ENCODE results near the gene ITCH.
A peak's percentile ranks its signal among the peaks of the same experiment; 100 is the strongest.
"Not testable (repeated sequence)": the region's sequence is repeated elsewhere in the genome, so short reads cannot be mapped to it uniquely, and the experiment has no call there.

Gene ITCH

GRCh38 chr20:34344238-34344637, 18.8 kb upstream of the ITCH start:
- no peak for DNase-seq (ENCODE audit: low read depth)

GRCh38 chr20:34345402-34345736, 17.7 kb upstream of the ITCH start:
- no peak for DNase-seq (ENCODE audit: low read depth)

GRCh38 chr20:34345839-34346532, 17.1 kb upstream of the ITCH start:
- not testable (repeated sequence) for DNase-seq (ENCODE audit: low read depth)

DNA sequence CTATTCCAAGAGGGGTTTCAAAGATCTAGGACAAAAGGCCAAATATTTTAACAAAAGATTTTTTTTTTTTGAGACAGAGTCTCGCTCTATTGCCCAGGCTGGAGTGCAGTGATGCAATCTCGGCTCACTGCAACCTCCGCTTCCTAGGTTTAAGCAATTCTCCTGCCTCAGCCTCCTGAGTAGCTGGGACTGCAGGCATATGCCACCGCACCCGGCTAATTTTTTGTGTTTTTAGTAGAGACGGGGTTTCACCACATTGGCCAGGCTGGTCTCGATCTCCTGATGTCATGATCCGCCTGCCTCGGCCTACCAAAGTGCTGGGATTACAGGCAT, 16.6 kb upstream of the ITCH start:
- DNase-seq (ENCODE audit: low read depth) = not testable (repeated sequence)

DNA sequence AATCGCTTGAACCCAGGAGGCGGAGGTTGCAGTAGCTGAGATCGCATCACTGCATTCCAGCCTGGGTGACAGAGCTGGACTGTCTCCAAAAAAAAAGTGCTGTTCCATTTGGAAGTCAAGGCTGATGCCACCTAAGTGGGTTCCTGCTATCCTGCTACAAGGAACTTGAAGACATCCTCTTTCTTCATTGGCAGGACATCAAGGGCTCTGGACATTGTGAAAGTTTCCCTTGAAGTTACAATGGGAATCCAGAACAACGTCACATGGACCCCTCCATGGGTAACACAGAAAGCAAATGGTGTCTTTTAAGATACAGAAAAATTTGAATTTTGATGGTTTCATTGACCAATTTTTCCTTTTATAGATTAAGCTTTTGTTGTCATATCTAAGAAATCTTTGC, 15.5 kb upstream of the ITCH start:
- DNase-seq (ENCODE audit: low read depth) = no peak

DNA sequence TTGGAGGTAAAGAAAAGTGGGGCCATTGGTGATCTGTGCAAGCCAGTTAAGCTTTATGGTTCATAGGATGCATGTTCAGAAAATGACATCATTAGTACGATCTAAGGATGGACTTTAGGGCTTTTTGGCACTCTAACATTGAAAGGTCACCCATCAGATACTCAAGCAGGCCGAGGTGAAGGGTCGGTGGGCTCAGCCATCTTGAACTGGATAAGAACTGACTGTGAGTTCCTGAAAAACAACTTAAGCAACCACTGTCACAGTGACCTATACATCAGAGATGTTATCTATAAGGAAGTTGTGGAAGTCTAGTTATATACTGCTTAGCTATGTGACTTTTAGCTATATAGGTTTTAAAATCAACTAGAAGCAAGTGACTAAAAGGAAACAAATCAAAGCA, 13.0 kb upstream of the ITCH start:
- DNase-seq (ENCODE audit: low read depth) = no peak

GRCh38 chr20:34353467-34353866, 9.6 kb upstream of the ITCH start:
- DNase-seq (ENCODE audit: low read depth) = not testable (repeated sequence)

DNA sequence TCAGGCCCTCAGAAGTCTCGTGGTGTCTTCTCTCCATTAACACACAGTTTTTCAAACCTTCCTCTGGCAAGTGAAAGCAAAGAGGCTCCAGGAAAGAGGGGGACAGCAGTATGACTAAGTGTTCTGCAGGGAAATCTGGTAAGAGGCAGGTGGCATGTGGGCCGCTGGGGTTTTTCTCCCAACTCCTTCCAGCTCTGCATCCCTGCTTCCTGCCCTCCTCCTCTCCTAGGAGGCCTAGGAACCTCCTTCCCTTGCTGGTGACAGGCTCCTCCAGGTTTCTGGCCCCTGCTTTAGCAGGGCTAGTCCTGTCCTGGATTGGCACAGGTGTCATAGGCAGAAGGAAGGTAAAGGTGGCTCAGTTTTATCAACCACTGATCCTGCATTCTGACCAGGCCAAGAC, 7.6 kb upstream of the ITCH start:
- DNase-seq (ENCODE audit: low read depth) = no peak

GRCh38 chr20:34359729-34360128, 3.3 kb upstream of the ITCH start:
- DNase-seq (ENCODE audit: low read depth) = not testable (repeated sequence)

- DNase-seq (ENCODE audit: low read depth) = no peak
Measured at GRCh38 chr20:34362502-34363061, 491 bp upstream of the ITCH start.

DNA sequence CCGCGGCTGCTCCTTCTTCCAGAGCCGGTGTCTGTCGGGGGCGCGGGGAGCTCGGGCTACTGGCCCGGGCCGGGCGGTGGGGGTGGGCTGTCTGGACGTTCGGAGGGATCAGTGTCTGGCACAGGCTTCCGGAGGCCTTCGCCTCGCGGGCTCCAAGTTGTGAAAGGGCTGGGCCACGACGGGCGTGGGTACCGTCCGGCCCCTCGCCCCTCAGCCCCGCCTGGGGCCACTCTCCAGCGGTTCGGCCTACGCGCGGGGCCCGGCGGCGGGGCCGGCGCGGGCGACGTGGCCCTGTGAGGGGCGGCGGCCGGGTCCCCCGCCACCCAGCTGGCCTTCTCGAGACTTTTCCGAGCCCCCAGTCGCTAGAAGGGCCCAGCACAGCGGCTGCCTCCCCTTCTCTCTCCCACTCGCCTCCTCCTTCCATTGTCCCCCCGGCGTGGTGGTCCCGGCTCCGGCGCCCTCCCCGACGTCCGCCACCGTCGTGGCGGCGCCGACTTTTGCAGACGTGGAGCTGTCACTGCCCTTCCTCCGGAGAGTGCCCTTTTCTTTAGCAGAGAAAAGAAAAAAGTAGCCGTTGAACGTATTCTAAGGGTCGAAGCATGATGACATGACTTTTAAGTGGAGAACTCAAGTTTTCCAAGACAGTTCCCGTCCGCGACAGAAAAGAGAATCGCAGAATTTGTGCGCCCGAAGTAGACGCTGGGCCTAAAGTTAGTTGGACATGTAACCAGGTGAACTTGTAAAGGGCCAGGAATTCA, 571 bp downstream of the ITCH start:
- DNase-seq (ENCODE audit: low read depth) = peak; percentile 9

GRCh38 chr20:34364223-34364506, 1.1 kb downstream of the ITCH start:
- no peak for DNase-seq (ENCODE audit: low read depth)

DNA sequence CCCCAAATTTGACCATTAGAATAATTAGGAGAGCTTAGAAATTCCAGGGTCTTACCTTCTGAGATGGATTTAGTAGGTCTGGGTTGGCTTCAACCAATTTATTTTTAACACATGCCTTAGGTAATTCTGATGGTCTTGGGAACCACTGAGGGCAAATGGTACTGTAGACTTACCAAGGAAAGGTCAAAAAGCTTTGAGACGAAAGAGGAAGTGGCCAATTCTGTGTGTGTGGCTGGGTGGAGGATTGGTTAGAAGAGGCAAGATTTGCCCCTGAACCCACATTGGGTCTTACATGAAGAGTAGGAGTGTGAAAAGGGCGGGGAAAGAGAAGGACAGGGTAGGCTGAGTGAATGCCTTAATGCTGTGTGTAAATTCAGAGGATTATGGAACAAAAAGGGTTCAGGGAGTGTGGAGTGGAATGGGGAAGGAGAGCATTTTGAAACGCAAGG, 2.7 kb downstream of the ITCH start:
- no peak for DNase-seq (ENCODE audit: low read depth)

DNA sequence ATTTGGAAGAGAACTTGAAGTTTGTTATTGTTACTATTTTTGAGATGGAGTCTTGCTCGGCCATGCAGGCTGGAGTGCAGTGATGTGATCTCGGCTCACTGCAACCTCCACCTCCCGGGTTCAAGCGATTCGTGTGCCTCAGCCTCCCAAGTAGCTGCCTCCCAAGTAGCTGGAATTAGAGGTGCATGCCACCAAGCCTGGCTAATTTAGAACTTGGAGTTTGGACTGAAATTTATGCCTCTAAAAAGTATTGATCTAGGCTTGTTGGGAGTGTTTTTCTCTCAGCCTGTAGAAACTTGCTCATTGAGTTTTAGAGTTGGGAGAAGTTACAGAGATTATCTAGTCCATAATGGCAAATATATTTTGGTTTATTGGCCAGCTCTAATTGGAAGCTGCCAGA, 4.1 kb downstream of the ITCH start:
- DNase-seq (ENCODE audit: low read depth) = no peak

- DNase-seq (ENCODE audit: low read depth) = not testable (repeated sequence)
Measured at GRCh38 chr20:34367911-34368310, 4.8 kb downstream of the ITCH start.

DNA sequence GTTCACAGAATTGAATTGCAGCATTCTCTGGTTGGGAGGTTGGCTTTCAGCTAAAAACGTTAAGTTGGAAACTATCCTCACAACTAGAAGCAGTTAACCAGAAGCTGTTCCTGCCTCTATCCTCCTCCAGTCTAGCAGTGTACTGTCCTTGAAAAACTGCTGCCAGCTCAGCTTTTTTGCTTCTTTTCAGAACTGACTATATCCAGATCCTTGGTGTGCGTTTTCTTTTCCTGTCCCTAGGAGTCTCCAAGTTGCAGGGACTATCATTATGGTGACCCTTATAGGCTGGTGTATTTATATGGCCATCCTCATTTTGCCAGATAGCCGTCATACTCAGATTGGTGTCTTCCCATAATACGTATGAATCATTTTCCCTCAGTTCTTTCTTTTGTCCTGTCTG, 5.5 kb downstream of the ITCH start:
- DNase-seq (ENCODE audit: low read depth) = no peak

- no peak for DNase-seq (ENCODE audit: low read depth)
Measured at GRCh38 chr20:34369265-34369664, 6.2 kb downstream of the ITCH start.

DNA sequence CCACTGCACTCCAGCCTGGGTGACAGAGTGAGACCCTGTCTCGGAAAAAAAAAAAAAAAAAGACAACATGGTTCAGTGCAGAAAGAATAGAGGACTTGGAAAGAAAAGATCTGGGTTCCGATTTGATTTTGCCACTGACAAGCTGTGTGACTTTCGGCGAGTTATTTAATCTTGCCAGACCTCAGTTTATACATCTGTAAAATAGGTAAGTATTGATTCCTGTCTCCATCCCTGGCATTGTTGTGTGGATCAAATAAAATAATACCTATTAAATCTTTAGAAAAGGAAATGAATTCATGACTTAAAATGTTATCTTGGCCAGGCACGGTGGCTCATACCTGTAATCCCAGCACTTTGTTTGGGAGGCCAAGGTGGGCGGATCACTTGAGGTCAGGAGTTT, 7.0 kb downstream of the ITCH start:
- DNase-seq (ENCODE audit: low read depth) = no peak

DNA sequence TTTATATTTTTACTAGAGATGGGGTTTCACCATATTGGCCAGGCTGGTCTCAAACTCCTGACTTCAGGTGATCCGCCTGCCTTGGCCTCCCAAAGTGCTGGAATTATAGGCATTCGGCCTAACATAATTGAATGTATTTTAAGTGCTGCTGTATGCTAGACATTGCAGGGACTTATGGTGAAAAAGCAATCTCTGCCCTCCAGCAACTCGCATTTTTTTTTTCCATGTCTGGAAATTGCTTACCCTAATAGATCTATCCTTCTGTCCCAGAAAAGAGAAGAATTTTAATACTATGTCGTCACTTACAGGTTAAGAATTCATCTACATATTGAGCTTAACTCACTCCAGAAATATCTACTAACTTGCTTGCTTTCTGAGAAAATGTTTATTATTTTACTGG, 10.4 kb downstream of the ITCH start:
- no peak for DNase-seq (ENCODE audit: low read depth)

- DNase-seq (ENCODE audit: low read depth) = no peak
Measured at GRCh38 chr20:34374209-34374760, 11.2 kb downstream of the ITCH start.

DNA sequence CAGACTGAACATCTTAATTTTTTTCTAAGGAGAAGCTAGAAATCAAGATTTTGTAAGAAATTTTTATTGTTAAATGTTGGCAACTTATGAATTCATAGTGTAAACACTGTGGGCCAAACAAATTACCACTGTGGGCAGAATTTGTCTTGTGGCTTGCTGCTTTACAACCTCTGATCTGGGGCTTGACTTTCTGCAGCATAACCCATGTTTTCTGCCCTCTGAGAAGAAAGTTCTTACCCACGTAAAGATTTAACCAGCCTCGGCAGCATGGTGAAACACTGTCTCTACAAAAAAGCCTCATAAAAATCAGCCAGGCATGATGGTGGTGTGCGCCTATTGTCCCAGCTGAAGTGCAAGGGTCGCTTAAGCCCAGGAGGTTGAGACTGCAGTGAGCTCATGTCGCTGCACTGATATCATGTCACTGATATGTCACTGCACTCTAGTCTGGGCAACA, 12.9 kb downstream of the ITCH start:
- DNase-seq (ENCODE audit: low read depth) = no peak

- no peak for DNase-seq (ENCODE audit: low read depth)
Measured at GRCh38 chr20:34377072-34377847, 14.2 kb downstream of the ITCH start.

- DNase-seq (ENCODE audit: low read depth) = no peak
Measured at GRCh38 chr20:34382174-34382573, 19.1 kb downstream of the ITCH start.
